Epithelial cell of proximal tubule (primary cell): ENCODE results near the gene HEPHL1. TPM values are rescaled to one million over a fixed set of nuclear protein-coding genes. Genes with fewer than 3 reads are reported as not detected.
"Not testable (repeated sequence)": the region's sequence is repeated elsewhere in the genome, so short reads cannot be mapped to it uniquely, and the experiment has no call there.

ENCODE experiments used
- DNase-seq: peaks from one replicate; pipeline ENCODE4 v3.0.0-alpha.2; 2011; ENCODE audit warnings: low read depth
- H3K4me3 ChIP-seq: 2 replicates; pipeline ENCODE4 v1.5.1; 2011; ENCODE audit warnings: low read depth, mild to moderate bottlenecking, low read length
- CTCF ChIP-seq: conservative IDR thresholded peaks from 2 replicates; pipeline ENCODE4 v1.5.1; 2012; ENCODE audit warnings: low read depth, mild to moderate bottlenecking, low read length
- total RNA-seq: library from RNA; depleted of rRNA; stranded (reverse); fragments of >200 nt; gene quantifications from 2 replicates; pipeline ENCODE4 v1.2.3, GENCODE V29; 2015

The HEPHL1 gene
- total RNA-seq, 1 donor from 2014 or later: not detected

- no peak for TF ChIP-seq CTCF
- H3K4me3 ChIP-seq: no peak overlapping the region
- DNase-seq: no peak
Observed at GRCh38 chr11:94152678-94153065, 131.5 kb downstream of the HEPHL1 start.

GRCh38 chr11:94153320-94153719 is 132.2 kb downstream of the HEPHL1 start:
- no peak for DNase-seq
- no peak overlapping the region for H3K4me3 ChIP-seq
- no peak for TF ChIP-seq CTCF

GRCh38 chr11:94154095-94154856 is 133.1 kb downstream of the HEPHL1 start:
- TF ChIP-seq CTCF: no peak
- H3K4me3 ChIP-seq: no peak overlapping the region
- no peak for DNase-seq

DNA sequence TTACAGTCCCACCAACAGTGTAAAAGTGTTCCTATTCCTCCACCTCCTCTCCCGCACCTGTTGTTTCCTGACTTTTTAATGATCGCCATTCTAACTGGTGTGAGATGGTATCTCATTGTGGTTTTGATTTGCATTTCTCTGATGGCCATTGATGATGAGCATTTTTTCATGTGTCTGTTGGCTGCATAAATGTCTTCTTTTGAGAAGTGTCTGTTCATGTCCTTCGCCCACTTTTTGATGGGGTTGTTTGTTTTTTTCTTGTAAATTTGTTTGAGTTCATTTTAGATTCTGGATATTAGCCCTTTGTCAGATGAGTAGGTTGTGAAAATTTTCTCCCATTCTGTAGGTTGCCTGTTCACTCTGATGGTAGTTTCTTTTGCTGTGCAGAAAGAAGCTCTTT is 136.2 kb downstream of the HEPHL1 start:
- H3K4me3 ChIP-seq, DNase-seq: not testable (repeated sequence)

Other genes starting within 250 kb of the HEPHL1 start
- 26.9 and 33.4 TPM in 2 replicates for gene MED17, start 237.1 kb upstream of the HEPHL1 start, total RNA-seq
- 0.17 and 0.51 TPM in 2 replicates for gene VSTM5, start 170.7 kb upstream of the HEPHL1 start, total RNA-seq
- gene PANX1, start 107.5 kb downstream of the HEPHL1 start, total RNA-seq: 28.9 and 31.5 TPM in 2 replicates